Cerebellar nuclear complex (tissue), 1 donor: ENCODE results near the gene BET1L.
"Not testable (repeated sequence)": the region's sequence is repeated elsewhere in the genome, so short reads cannot be mapped to it uniquely, and the experiment has no call there.

Experiments
- DNase-seq, 2 experiments: peaks; one replicate each; lab custom pipeline; 2025; lab: John Stamatoyannopoulos, UW

Gene BET1L

GRCh38 chr11:207208-207862 is at the start of gene BET1L, which contains the start of gene RIC8A:
BET1L (minus strand) TSS chr11:207399; CDS start chr11:207321, 78 bp downstream.
RIC8A (plus strand) TSS chr11:207708; CDS start chr11:208855, 1,147 bp downstream.
- DNase-seq = peak; percentile 90 to 95

- no peak for DNase-seq
Measured at GRCh38 chr11:255816-256215, 48.6 kb upstream of the BET1L start.

GRCh38 chr11:255176-255575 is 48.0 kb upstream of the BET1L start:
- DNase-seq = no peak

GRCh38 chr11:253886-254270 is 46.7 kb upstream of the BET1L start:
- DNase-seq = no peak

- DNase-seq = no peak
Measured at GRCh38 chr11:253160-253885, 46.1 kb upstream of the BET1L start.

GRCh38 chr11:252666-253065 is 45.5 kb upstream of the BET1L start:
- no peak for DNase-seq

- no peak for DNase-seq
Measured at GRCh38 chr11:251550-251949, 44.4 kb upstream of the BET1L start.

GRCh38 chr11:250740-251299 is 43.6 kb upstream of the BET1L start:
- no peak for DNase-seq

GRCh38 chr11:250274-250673 is 43.1 kb upstream of the BET1L start:
- DNase-seq = no peak

GRCh38 chr11:249062-249461 is 41.9 kb upstream of the BET1L start:
- no peak for DNase-seq

- DNase-seq = no peak
Measured at GRCh38 chr11:244376-244775, 37.2 kb upstream of the BET1L start.

GRCh38 chr11:241634-242033 is 34.4 kb upstream of the BET1L start:
- DNase-seq = no peak

GRCh38 chr11:240315-240714 is 33.1 kb upstream of the BET1L start:
- no peak for DNase-seq

- DNase-seq = not testable (repeated sequence)
Measured at GRCh38 chr11:238346-238745, 31.1 kb upstream of the BET1L start.

- DNase-seq = peak in 1 of 2 experiments; percentile 21
Measured at GRCh38 chr11:236774-237767, 29.9 kb upstream of the BET1L start, which contains the start of gene PSMD13. PSMD13 (plus strand) TSS chr11:236976; CDS start chr11:237050, 74 bp downstream.

GRCh38 chr11:235997-236773 is 29.0 kb upstream of the BET1L start, which contains the start of gene SIRT3:
SIRT3 (minus strand) TSS chr11:236342; CDS start chr11:236328, 14 bp downstream.
- DNase-seq = peak in 1 of 2 experiments; percentile 45

- DNase-seq = no peak
Measured at GRCh38 chr11:235609-235996, 28.4 kb upstream of the BET1L start.

GRCh38 chr11:235180-235579 is 28.0 kb upstream of the BET1L start:
- no peak for DNase-seq

- DNase-seq = no peak
Measured at GRCh38 chr11:232783-233565, 25.8 kb upstream of the BET1L start.

- no peak for DNase-seq
Measured at GRCh38 chr11:230431-230830, 23.2 kb upstream of the BET1L start.
